HUDEP-2 (cell line): ENCODE data around the gene TP53TG5.

Source experiments
- DNase-seq, 76 experiments: peaks; one replicate each; lab custom pipeline; 2025; ENCODE audit not compliant: unreplicated experiment in 76 of 76; lab: John Stamatoyannopoulos, UW

TP53TG5 gene

GRCh38 chr20:45336530-45337366, 41.4 kb downstream of the TP53TG5 start:
- peak in 1 of 76 experiments; percentile 4 for DNase-seq

- DNase-seq, result no peak
Measured at GRCh38 chr20:45330476-45330875, 47.6 kb downstream of the TP53TG5 start.

- no peak for DNase-seq
Measured at GRCh38 chr20:45329497-45330319, 48.4 kb downstream of the TP53TG5 start.

- DNase-seq, result no peak
Measured at GRCh38 chr20:45328451-45328850, 49.7 kb downstream of the TP53TG5 start.

- DNase-seq, result no peak
Measured at GRCh38 chr20:45325371-45325770, 52.8 kb downstream of the TP53TG5 start.

- no peak for DNase-seq
Measured at GRCh38 chr20:45323731-45324130, 54.4 kb downstream of the TP53TG5 start.

GRCh38 chr20:45322952-45323383, 55.2 kb downstream of the TP53TG5 start:
- peak in 71 of 76 experiments; percentile 8 to 82 (median 57) for DNase-seq
